MCF 10A (cell line): ENCODE measurements around the gene PTPRG. TPM values are rescaled to one million over a fixed set of nuclear protein-coding genes. Genes with fewer than 3 reads are reported as not detected.

Source experiments
- BruUV-seq: library from RNA; stranded (reverse); fragments of 400-500 nt; replicated peaks from 2 replicates; lab custom pipeline; 2021; lab: Mats Ljungman, UMichigan
- CTCF ChIA-PET: fragments of 300-600 bp; sonication (Branson Sonifier 250); formaldehyde crosslinking; extraction: SDS; loops from one replicate; lab custom pipeline; 2021; ENCODE audit warnings: antibody characterized with exemption, inconsistent platforms; lab: Yijun Ruan, JAX
- POLR2A ChIA-PET: fragments of 300-600, 350-650 bp; sonication (Branson Sonifier 250); formaldehyde crosslinking; extraction: SDS; loops from one replicate; lab custom pipeline; 2020; ENCODE audit warnings: antibody characterized with exemption, inconsistent platforms; lab: Yijun Ruan, JAX
- DNase-seq: peaks from one replicate; pipeline ENCODE4 v3.0.0-alpha.2; 2018; ENCODE audit not compliant: unreplicated experiment
- H3K27ac Mint-ChIP-seq: one replicate; pipeline ENCODE4 v1.8.0; 2022; ENCODE audit warnings: mild to moderate bottlenecking, low read depth, mixed read lengths; ENCODE audit not compliant: unreplicated experiment
- H3K27me3 Mint-ChIP-seq: one replicate; pipeline ENCODE4 v1.8.0; 2022; ENCODE audit warnings: mixed read lengths; ENCODE audit not compliant: insufficient read depth, unreplicated experiment
- H3K36me3 Mint-ChIP-seq: one replicate; pipeline ENCODE4 v1.8.0; 2022; ENCODE audit warnings: mild to moderate bottlenecking, moderate library complexity, mixed read lengths; ENCODE audit not compliant: insufficient read depth, unreplicated experiment
- H3K4me1 Mint-ChIP-seq: one replicate; pipeline ENCODE4 v1.8.0; 2022; ENCODE audit warnings: mixed read lengths; ENCODE audit not compliant: insufficient read depth, unreplicated experiment
- H3K4me3 Mint-ChIP-seq: one replicate; pipeline ENCODE4 v1.8.0; 2022; ENCODE audit warnings: mild to moderate bottlenecking, moderate library complexity, mixed read lengths; ENCODE audit not compliant: unreplicated experiment
- H3K9me3 Mint-ChIP-seq: one replicate; pipeline ENCODE4 v1.8.0; 2022; ENCODE audit warnings: mixed read lengths; ENCODE audit not compliant: unreplicated experiment
- intact Hi-C: fragments of 100-400 bp; cut with micrococcal nuclease; formaldehyde crosslinking; loops from 2 replicates; pipeline ENCODE4 v1.14.1; 2022
- total RNA-seq: library from RNA; stranded (reverse); gene quantifications from 2 replicates; pipeline ENCODE4 v1.2.3, GENCODE V29; 2022
- TF ChIP-seq, protein P1 (sequence below): fragments of 200-600 bp; IDR thresholded peaks from one replicate; pipeline ENCODE4 v1.8.0; 2022; ENCODE audit warnings: antibody characterized with exemption, mild to moderate bottlenecking; ENCODE audit not compliant: unreplicated experiment

Gene PTPRG
- total RNA-seq, 1 experiment from 2014 or later = 54.5 TPM

DNA sequence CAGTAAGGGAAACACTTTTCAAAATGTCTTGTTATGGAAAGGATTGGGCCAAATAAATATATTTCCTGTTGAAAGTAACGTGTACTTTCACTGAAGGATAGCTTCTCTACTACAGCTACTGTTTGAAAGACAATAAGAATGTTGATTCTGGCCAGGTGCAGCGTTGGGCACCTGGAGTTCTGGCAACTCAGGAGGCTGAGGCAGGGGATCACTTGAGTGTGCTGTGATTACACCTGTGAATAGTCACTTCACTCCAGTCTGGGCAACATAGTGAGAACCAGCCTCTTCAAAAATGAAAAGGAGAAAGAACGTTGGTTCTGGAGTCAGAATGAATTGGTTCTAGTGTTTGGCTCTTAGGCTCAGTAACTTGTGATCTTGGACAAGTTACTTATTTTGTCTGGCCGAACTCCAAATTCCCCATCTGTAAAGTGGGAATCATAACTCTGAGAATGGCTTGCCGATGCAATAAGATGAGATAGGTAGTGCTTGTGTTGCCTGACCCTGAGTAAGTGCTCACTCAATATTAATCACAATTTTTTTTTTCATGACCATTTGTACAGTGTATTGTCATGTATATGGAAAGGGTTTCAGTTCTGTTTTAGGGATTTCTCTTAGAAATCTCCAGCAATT is 310.8 kb downstream of the PTPRG start:
- Mint-ChIP-seq H3K9me3 (no peaks in the 10 kb centered on the region), H3K27ac (no peak overlapping the region), H3K36me3 (no peaks in the 10 kb centered on the region), H3K4me3 (no peak overlapping the region), H3K27me3 (no peaks in the 10 kb centered on the region), H3K4me1 (peaks cover 38% of the 10 kb centered on the region)
- CTCF ChIA-PET = interaction anchor here (0.6 to 1.5 kb wide), 6 partner anchors 8 to 316 kb away, joined by 3 to 5 read pairs (median 4); no protein-coding TSS in a partner anchor
- TF ChIP-seq, protein P1, sequence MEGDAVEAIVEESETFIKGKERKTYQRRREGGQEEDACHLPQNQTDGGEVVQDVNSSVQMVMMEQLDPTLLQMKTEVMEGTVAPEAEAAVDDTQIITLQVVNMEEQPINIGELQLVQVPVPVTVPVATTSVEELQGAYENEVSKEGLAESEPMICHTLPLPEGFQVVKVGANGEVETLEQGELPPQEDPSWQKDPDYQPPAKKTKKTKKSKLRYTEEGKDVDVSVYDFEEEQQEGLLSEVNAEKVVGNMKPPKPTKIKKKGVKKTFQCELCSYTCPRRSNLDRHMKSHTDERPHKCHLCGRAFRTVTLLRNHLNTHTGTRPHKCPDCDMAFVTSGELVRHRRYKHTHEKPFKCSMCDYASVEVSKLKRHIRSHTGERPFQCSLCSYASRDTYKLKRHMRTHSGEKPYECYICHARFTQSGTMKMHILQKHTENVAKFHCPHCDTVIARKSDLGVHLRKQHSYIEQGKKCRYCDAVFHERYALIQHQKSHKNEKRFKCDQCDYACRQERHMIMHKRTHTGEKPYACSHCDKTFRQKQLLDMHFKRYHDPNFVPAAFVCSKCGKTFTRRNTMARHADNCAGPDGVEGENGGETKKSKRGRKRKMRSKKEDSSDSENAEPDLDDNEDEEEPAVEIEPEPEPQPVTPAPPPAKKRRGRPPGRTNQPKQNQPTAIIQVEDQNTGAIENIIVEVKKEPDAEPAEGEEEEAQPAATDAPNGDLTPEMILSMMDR = no peak
- POLR2A ChIA-PET = no interaction called here
- intact Hi-C loops = no loop called here
- no peak for DNase-seq
- no TSS peak for BruUV-seq

DNA sequence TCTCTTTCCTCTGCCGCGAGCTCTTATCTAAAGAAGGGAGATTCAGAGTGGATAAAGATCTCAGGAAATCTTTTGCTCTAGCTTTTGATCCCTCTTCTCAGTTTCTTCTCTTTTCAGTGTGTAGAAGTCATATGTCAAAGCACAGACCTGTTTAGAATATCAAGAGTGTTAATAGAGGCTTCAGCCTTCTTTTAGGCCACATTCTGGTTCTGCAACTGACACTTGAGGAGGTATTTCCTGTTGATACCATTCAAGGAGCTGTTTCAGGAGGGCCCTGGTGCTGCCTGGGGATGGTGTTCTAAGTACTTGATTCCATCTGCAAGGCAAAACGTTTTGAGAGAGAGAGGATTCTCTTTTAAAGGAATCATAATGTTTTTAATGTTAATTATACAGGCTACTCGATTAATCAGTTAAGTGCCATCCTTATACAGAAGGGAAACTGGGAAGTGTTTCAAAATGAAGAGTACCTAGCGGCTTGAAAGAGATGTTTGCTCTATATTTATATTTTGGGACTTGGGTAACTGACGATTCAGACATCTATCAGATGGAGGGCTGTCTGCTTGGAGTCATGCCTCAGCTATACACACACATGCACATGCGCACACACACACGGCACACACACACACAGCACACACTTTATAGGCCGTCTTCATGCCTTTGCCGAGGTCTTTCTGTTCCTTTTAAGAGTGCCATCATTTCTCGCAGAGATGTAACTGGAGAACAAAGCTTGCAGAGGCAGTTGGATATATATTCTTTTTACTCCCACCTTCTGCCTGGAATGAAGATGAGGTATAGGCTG is 313.9 kb downstream of the PTPRG start:
- H3K4me1 Mint-ChIP-seq = peaks cover 38% of the 10 kb centered on the region
- no peak for DNase-seq
- TF ChIP-seq, protein P1 = no peak
- intact Hi-C loops = no loop called here
- no peaks in the 10 kb centered on the region for H3K9me3 Mint-ChIP-seq
- no peak overlapping the region for H3K27ac Mint-ChIP-seq
- no peaks in the 10 kb centered on the region for H3K36me3 Mint-ChIP-seq
- no peak overlapping the region for H3K4me3 Mint-ChIP-seq
- no peaks in the 10 kb centered on the region for H3K27me3 Mint-ChIP-seq
- no TSS peak for BruUV-seq
- CTCF ChIA-PET = interaction anchor here (0.6 to 1.0 kb wide), 4 partner anchors 11 to 314 kb away, joined by 3 read pairs; no protein-coding TSS in a partner anchor
- POLR2A ChIA-PET = interaction anchor here (1.1 to 1.3 kb wide), 2 partner anchors 11 to 176 kb away, joined by 3 read pairs; no protein-coding TSS in a partner anchor

DNA sequence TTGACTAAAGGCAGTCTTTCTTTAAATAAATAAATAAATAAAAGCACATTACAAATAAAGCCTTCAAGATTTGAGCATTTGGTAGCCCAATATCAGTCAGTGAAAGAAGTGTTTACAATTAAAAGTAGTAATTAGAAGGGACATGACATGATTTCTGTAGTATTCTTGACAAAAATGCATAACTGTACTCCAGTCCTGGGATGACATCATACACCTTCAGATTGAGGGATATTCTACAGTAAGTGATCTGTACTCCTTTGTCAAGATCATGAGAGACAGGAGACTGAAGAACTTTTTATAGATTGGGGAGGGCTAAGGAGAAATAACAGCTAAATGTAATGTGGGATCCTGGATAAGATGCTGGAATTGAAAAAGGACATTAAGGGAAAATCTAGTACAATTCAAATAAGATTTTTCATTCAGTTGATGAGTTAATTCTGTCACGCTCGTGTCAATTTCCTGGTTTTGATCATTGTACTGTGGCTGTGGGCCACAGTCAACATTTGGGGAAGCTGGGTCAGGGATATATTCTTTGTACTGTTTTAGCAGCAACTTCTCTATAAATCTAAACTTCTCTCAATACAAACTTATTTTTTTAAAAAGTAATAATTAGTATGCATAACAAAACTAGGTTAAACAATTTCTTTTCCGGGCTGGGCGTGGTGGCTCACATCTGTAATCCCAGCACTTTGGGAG is 314.8 kb downstream of the PTPRG start:
- CTCF ChIA-PET = interaction anchor here (0.6 kb wide), 2 partner anchors 12 to 98 kb away, joined by 3 read pairs; no protein-coding TSS in a partner anchor
- no peak overlapping the region for H3K27ac Mint-ChIP-seq
- no TSS peak for BruUV-seq

More for the DNA sequence above, 314.8 kb downstream of the PTPRG start:
- Mint-ChIP-seq H3K36me3 (no peaks in the 10 kb centered on the region), H3K4me1 (peaks cover 38% of the 10 kb centered on the region), H3K4me3 (no peak overlapping the region), H3K9me3 (no peaks in the 10 kb centered on the region), H3K27me3 (no peaks in the 10 kb centered on the region)
- TF ChIP-seq, protein P1 = no peak
- intact Hi-C loops = no loop called here
- DNase-seq = no peak
- POLR2A ChIA-PET = interaction anchor here (1.3 kb wide), 1 partner anchor 12 kb away, joined by 3 read pairs; no protein-coding TSS in a partner anchor
